A549 treated with AZD2906 at 1 μM for 4 hours (cell line): ENCODE measurements around the gene KIF1C. TPM values are rescaled to one million over a fixed set of nuclear protein-coding genes. Genes with fewer than 3 reads are reported as not detected.

ENCODE experiments used
- total RNA-seq: library from RNA; stranded (reverse); fragments of 200-300 nt; extraction: Qiagen RNA extraction; gene quantifications from 5 replicates; pipeline ENCODE4 v1.2.3, GENCODE V29; 2022

KIF1C gene
- total RNA-seq, result 97.5 to 119 TPM (median 110 TPM) in 5 replicates

GRCh38 chr17:4997302-4998026 lies at the start of gene KIF1C, which contains the start of gene INCA1:
KIF1C (plus strand) TSS chr17:4997950; CDS start chr17:5000247, 2,297 bp downstream.
INCA1 (minus strand) TSS chr17:4997522; CDS start chr17:4994437, 3,085 bp downstream.

DNA sequence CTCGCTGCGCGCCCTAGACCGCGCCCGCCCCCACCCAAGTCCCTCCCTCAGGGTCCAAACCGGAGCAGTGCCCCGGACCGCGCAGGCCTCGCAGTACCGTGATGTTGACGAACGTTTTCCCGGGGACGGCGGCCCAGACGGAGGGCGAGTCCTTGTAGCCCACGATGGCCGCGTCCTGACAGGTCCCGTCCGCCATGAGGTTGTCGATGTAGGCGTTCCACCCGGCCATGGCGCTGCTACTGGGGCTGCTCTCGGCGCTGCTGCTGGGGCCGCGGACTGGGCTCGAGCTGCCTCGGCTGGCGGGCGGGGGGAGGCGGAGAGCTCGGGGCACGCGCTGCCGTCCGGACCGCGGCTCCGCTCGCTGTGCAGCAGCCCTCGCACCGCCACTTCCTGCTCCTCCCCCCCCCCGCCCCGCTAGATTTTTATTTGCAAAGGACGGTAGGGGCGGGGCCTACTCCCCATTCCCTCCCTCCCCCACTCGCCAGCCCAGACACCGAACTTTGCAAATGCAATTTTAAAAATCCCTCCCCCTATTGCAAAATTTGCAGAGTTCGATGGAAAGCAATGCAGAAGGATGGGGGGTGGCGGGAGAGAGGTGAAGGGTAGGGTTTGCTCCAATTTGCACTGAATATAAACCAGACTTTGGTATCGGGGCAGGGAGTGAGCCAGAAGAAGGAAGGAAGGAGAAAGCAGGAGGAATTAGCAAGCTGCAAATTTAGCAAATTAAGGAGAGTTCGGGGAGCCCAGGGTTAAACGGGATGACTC lies 49.4 kb upstream of the KIF1C start, which contains the start of gene PFN1:
PFN1 (minus strand) TSS at position 365 of the 765 bp plus-strand sequence; CDS start at position 229, 136 bp downstream.

DNA sequence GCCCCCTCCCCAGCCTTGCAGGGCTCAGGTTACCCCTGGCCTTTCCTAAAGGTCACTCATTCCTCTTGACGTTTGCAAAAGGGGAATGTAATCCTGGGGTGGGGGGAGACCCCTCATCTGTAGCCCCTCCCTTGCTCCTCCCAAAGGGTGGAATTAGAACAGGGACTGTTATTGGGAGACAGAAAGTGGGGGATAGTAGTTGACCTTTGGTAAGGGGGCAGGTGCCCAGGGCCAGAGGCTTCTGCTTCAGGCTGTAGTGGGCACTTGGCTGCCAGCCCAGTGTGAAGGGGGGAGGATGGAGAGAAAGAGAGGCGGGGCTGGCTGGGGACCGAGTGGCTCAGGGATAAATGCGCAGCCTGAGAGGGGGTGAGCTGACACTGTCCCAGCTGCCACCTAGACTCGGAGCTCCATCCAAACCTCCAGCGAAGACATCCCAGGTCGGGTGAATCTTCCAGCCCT lies 47.0 kb upstream of the KIF1C start, which contains the start of gene ENO3:
ENO3 (plus strand) TSS at position 374 of the 459 bp plus-strand sequence. CDS start 711 bp downstream, outside the sequence.

GRCh38 chr17:4967539-4968485 lies 29.9 kb upstream of the KIF1C start, which contains the start of gene SPAG7:
SPAG7 (minus strand) TSS chr17:4967817; CDS start chr17:4967804, 13 bp downstream.

GRCh38 chr17:4986951-4987766 lies 10.6 kb upstream of the KIF1C start, which contains the start of gene CAMTA2:
CAMTA2 (minus strand) TSS chr17:4987675; CDS start chr17:4986222, 1,453 bp downstream.

DNA sequence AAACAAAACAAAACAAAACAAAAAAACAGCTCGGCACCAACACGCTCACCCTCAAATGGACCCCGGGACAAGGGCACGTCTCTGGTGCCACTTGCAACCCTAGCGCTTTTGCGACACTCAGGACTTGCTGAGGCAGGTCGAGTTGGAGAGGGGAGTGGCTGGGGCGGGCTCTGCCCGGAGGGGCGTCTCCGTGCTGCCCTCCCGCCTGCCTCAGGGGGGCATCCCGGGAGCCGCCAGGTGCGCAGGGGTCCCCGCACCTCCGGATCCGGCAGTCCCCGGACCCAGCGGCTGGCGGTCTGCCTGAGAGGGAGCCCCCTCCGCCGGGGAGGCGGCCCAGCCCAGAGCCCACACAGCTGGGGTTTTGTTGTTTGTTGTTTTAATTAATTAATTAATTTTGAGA lies 37.6 kb downstream of the KIF1C start, which contains the start of gene SLC52A1:
SLC52A1 (minus strand) TSS at position 112 of the 400 bp plus-strand sequence. CDS start 820 bp downstream, outside the sequence.

Other genes with a start within 250 kb of the KIF1C start
- 0.45 to 0.94 TPM (median 0.63 TPM) in 5 replicates for gene TM4SF5, start 226.1 kb upstream of the KIF1C start, total RNA-seq
- gene VMO1, start 211.6 kb upstream of the KIF1C start, total RNA-seq, result 0.39 to 1.4 TPM (median 0.76 TPM) in 5 replicates
- 0.08 to 0.18 TPM in 2 of 5 replicates, not detected in the others for gene GLTPD2, start 209.0 kb upstream of the KIF1C start, total RNA-seq
- gene PSMB6, start 201.8 kb upstream of the KIF1C start, total RNA-seq, result 460 to 509 TPM (median 497 TPM) in 5 replicates
- gene PLD2, start 190.8 kb upstream of the KIF1C start, total RNA-seq, result 20.2 to 23.9 TPM (median 21.6 TPM) in 5 replicates
- 50.0 to 59.9 TPM (median 53.5 TPM) in 5 replicates for gene MINK1, start 164.6 kb upstream of the KIF1C start, total RNA-seq
- 0.17 to 0.30 TPM (median 0.26 TPM) in 5 replicates for gene C17orf107, start 98.4 kb upstream of the KIF1C start, total RNA-seq
- 0.05 to 0.14 TPM (median 0.11 TPM) in 4 of 5 replicates, not detected in the other for gene CHRNE, start 94.9 kb upstream of the KIF1C start, total RNA-seq
- not detected in 5 replicates for gene GP1BA, start 65.7 kb upstream of the KIF1C start, total RNA-seq
- gene SLC25A11, start 57.9 kb upstream of the KIF1C start, total RNA-seq, result 50.6 to 71.8 TPM (median 68.6 TPM) in 5 replicates
- 87.5 to 144 TPM (median 123 TPM) in 5 replicates for gene RNF167, start 57.7 kb upstream of the KIF1C start, total RNA-seq
- 2,518 to 3,013 TPM (median 2,877 TPM) in 5 replicates for gene PFN1, start 49.4 kb upstream of the KIF1C start, total RNA-seq
- 37.7 to 50.5 TPM (median 43.7 TPM) in 5 replicates for gene ENO3, start 46.8 kb upstream of the KIF1C start, total RNA-seq
- gene SPAG7, start 30.1 kb upstream of the KIF1C start, total RNA-seq, result 68.0 to 87.9 TPM (median 71.6 TPM) in 5 replicates
- 25.7 to 38.5 TPM (median 34.5 TPM) in 5 replicates for gene CAMTA2, start 10.3 kb upstream of the KIF1C start, total RNA-seq
- gene INCA1, start 428 bp upstream of the KIF1C start, total RNA-seq, result 1.4 to 1.9 TPM (median 1.6 TPM) in 5 replicates
- gene SLC52A1, start 37.5 kb downstream of the KIF1C start, total RNA-seq, result 0.38 to 0.99 TPM (median 0.79 TPM) in 5 replicates
- 0.82 to 1.1 TPM (median 1.0 TPM) in 5 replicates for gene ZFP3, start 80.5 kb downstream of the KIF1C start, total RNA-seq
- 3.7 to 4.2 TPM (median 3.9 TPM) in 5 replicates for gene ZNF232, start 113.9 kb downstream of the KIF1C start, total RNA-seq
- 0.01 to 0.03 TPM (median 0.02 TPM) in 4 of 5 replicates, not detected in the other for gene USP6, start 118.1 kb downstream of the KIF1C start, total RNA-seq
- 1.1 to 1.6 TPM (median 1.5 TPM) in 5 replicates for gene ZNF594, start 193.9 kb downstream of the KIF1C start, total RNA-seq
- gene SCIMP, start 236.9 kb downstream of the KIF1C start, total RNA-seq, result not detected in 5 replicates